A673 (cell line): ENCODE measurements around the gene CD72. TPM values are rescaled to one million over a fixed set of nuclear protein-coding genes. Genes with fewer than 3 reads are reported as not detected.

ENCODE experiments used
- BruUV-seq: library from RNA; stranded (reverse); fragments of 400-500 nt; replicated peaks from 2 replicates; lab custom pipeline; 2021; lab: Mats Ljungman, UMichigan
- CTCF ChIA-PET: fragments of 300-600 bp; sonication (Branson Sonifier 250); formaldehyde crosslinking; loops from one replicate; lab custom pipeline; 2022; ENCODE audit warnings: antibody characterized with exemption; lab: Charles Lee
- POLR2A ChIA-PET: fragments of 300-600 bp; sonication (Branson Sonifier 250); formaldehyde crosslinking; loops from one replicate; lab custom pipeline; 2022; ENCODE audit warnings: antibody characterized with exemption; ENCODE audit not compliant: low non-redundant PET; lab: Charles Lee
- DNase-seq: peaks from one replicate; pipeline ENCODE4 v3.0.0-alpha.2; 2015; ENCODE audit warnings: low spot score
- H3K27ac ChIP-seq: fragments of 200-600 bp; sonication (generic); 2 replicates; pipeline ENCODE4 v1.5.1; 2016; ENCODE audit warnings: mixed run types, low read depth, mild to moderate bottlenecking, mixed read lengths, antibody characterized with exemption, low read length; ENCODE audit not compliant: poor library complexity, severe bottlenecking
- H3K27me3 ChIP-seq: fragments of 200-600 bp; sonication (generic); replicated peaks from 2 replicates; pipeline ENCODE4 v1.6.1; 2017; ENCODE audit warnings: mixed run types, low read depth, mild to moderate bottlenecking, mixed read lengths, antibody characterized with exemption, low read length; ENCODE audit not compliant: insufficient read depth, poor library complexity
- H3K36me3 ChIP-seq: fragments of 200-600 bp; sonication (generic); 2 replicates; pipeline ENCODE4 v1.6.1; 2016; ENCODE audit warnings: mixed run types, mild to moderate bottlenecking, mixed read lengths, antibody characterized with exemption, low read length; ENCODE audit not compliant: insufficient read depth, poor library complexity, severe bottlenecking
- H3K4me1 ChIP-seq: fragments of 200-600 bp; sonication (generic); 2 replicates; pipeline ENCODE4 v1.6.1; 2017; ENCODE audit warnings: mixed run types, mild to moderate bottlenecking, mixed read lengths, antibody characterized with exemption, low read length; ENCODE audit not compliant: insufficient read depth, poor library complexity, severe bottlenecking
- H3K4me3 ChIP-seq: fragments of 200-600 bp; sonication (generic); 2 replicates; pipeline ENCODE4 v1.5.1; 2016; ENCODE audit warnings: low read depth, mixed run types, mild to moderate bottlenecking, mixed read lengths, low read length; ENCODE audit not compliant: poor library complexity, severe bottlenecking
- H3K9me3 ChIP-seq: fragments of 200-600 bp; sonication (generic); 2 replicates; pipeline ENCODE4 v1.6.1; 2016; ENCODE audit warnings: mixed run types, low read depth, mild to moderate bottlenecking, mixed read lengths, antibody characterized with exemption, low read length; ENCODE audit not compliant: poor library complexity, severe bottlenecking
- EZH2 ChIP-seq: fragments of 200-600 bp; sonication (generic); IDR thresholded peaks from 2 replicates; pipeline ENCODE4 v1.6.1; 2017; ENCODE audit warnings: borderline replicate concordance, low read depth, mild to moderate bottlenecking, mixed read lengths, antibody characterized with exemption, low read length; ENCODE audit not compliant: poor library complexity, severe bottlenecking
- intact Hi-C: fragments of 100-400 bp; cut with micrococcal nuclease; formaldehyde crosslinking; loops from one replicate; pipeline ENCODE4 v1.10.0; 2022; ENCODE audit not compliant: unreplicated experiment
- total RNA-seq: library from RNA; stranded (reverse); gene quantifications from 2 replicates; pipeline ENCODE4 v1.2.3, GENCODE V29; 2021
- TF ChIP-seq, protein P1 (sequence below): fragments of 300-800, 200-600 bp; sonication (generic); conservative IDR thresholded peaks from 2 replicates; pipeline ENCODE4 v1.5.1; 2017; ENCODE audit warnings: low read depth, mild to moderate bottlenecking, antibody characterized with exemption, low read length, moderate library complexity, mixed read lengths

CD72 gene
- total RNA-seq, 1 experiment from 2014 or later, result not detected

DNA sequence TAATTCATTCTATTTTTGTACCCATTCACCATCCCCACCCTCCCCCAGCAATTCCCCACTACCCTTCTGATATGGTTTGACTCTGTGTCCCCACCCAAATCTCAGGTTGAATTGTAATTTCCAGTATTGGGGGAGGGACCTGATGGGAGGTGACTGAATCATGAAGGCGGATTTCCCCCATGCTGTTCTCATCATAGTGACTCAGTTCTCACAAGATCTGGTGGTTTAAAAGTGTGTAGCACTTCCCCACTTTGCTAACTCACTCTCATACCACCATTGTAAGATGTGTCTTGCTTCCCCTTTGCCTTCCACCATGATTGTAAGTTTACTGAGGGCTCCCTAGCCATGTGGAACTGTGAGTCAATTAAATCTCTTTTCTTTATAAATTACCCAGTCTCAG lies 39.1 kb downstream of the CD72 start:
- TF ChIP-seq EZH2, result no peak
- TF ChIP-seq, protein P1, sequence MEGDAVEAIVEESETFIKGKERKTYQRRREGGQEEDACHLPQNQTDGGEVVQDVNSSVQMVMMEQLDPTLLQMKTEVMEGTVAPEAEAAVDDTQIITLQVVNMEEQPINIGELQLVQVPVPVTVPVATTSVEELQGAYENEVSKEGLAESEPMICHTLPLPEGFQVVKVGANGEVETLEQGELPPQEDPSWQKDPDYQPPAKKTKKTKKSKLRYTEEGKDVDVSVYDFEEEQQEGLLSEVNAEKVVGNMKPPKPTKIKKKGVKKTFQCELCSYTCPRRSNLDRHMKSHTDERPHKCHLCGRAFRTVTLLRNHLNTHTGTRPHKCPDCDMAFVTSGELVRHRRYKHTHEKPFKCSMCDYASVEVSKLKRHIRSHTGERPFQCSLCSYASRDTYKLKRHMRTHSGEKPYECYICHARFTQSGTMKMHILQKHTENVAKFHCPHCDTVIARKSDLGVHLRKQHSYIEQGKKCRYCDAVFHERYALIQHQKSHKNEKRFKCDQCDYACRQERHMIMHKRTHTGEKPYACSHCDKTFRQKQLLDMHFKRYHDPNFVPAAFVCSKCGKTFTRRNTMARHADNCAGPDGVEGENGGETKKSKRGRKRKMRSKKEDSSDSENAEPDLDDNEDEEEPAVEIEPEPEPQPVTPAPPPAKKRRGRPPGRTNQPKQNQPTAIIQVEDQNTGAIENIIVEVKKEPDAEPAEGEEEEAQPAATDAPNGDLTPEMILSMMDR, result no peak

DNA sequence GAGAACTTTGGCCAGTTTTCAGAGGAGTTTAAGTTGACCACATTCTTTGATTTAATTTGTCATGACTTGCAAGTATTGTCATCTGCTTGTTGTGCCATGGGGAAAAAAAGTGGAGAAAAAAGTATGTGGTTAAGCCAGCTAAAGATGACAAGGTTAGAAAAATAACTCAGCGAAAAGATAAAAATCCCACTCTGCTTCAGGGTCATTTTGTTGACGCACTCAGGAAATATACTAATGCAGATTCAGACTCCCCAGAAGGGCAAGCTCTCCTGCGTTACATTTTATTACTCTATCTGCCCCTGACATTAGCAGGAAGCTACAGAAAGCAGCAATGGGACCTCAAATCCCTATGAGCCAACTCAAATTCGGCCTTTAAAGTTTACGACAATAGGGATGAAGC lies 40.7 kb downstream of the CD72 start:
- Histone ChIP-seq H3K27ac (no peak overlapping the region), H3K27me3 (no peaks in the 10 kb centered on the region), H3K4me3 (no peak overlapping the region), H3K9me3 (no peaks in the 10 kb centered on the region), H3K36me3 (no peaks in the 10 kb centered on the region), H3K4me1 (no peaks in the 10 kb centered on the region)
- CTCF ChIA-PET, result no interaction called here
- BruUV-seq, result no TSS peak
- POLR2A ChIA-PET, result interaction anchor here (0.6 kb wide), 1 partner anchor 474 kb away, joined by 5 read pairs; no protein-coding TSS in a partner anchor
- TF ChIP-seq, protein P1, result no peak
- no peak for TF ChIP-seq EZH2
- intact Hi-C loops, result no loop called here
- DNase-seq, result no peak

More for the DNA sequence above, 39.1 kb downstream of the CD72 start:
- ChIA-PET CTCF (no interaction called here), POLR2A (no interaction called here)
- no peaks in the 10 kb centered on the region for H3K9me3 ChIP-seq
- no peak for DNase-seq
- intact Hi-C loops, result no loop called here
- BruUV-seq, result no TSS peak
- H3K36me3 ChIP-seq, result no peaks in the 10 kb centered on the region
- H3K4me1 ChIP-seq, result no peaks in the 10 kb centered on the region
- no peak overlapping the region for H3K4me3 ChIP-seq
- H3K27me3 ChIP-seq, result no peaks in the 10 kb centered on the region
- no peak overlapping the region for H3K27ac ChIP-seq

DNA sequence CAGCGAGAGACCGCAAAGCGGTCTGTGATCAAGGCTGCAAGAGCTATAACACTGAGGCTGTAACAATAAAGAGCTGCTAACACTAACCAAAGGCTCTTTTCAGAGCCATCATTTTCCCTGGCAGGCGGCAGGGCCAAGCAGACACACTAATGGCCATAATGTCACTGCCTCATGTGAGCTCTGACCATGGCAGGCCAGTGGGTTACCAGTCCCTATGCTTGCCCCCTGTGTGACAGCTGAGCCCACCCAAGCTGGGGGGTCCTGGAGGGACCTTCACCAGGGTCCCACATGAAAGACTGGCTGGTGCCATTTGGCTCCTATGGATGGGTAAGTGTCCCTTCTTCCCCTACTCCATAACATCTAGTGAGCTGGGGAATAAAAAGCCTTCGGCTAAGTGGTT lies 42.7 kb downstream of the CD72 start:
- TF ChIP-seq, protein P1, result no peak
- CTCF ChIA-PET, result no interaction called here
- H3K9me3 ChIP-seq, result no peaks in the 10 kb centered on the region
- H3K27me3 ChIP-seq, result no peaks in the 10 kb centered on the region
- no peak overlapping the region for H3K27ac ChIP-seq
- POLR2A ChIA-PET, result no interaction called here
- DNase-seq, result no peak
- no peaks in the 10 kb centered on the region for H3K36me3 ChIP-seq
- no peaks in the 10 kb centered on the region for H3K4me1 ChIP-seq
- no TSS peak for BruUV-seq
- no peak overlapping the region for H3K4me3 ChIP-seq
- intact Hi-C loops, result no loop called here
